Activated CD4-positive, CD25-positive, alpha-beta regulatory T cell treated with anti-CD3 and anti-CD28 coated beads, Interleukin-2, amount 50 U/mL, for 72 hours (primary cell): ENCODE measurements around the gene TTC12.

Experiments
- DNase-seq: peaks from one replicate; pipeline ENCODE4 v3.0.0; 2021

The TTC12 gene

DNA sequence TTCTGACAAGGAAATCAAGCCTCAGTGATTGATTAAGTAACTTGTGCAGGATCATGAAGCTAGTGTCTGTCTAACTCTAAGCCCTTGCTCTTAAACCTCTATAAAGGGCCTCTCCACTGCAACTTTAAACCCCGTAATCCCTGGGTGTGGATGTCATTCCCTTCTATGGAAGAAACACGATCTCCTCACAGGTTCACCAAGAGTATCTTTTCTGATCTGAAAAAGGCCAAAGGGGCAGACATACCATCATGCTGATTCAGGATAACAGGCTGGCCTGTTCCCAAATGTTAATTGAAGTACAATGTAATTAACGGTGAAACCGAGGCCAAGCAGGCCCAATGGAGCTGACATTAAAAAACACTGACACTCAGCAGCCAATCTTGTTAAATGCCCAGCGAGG lies 17.1 kb downstream of the TTC12 start:
- no peak for DNase-seq

DNA sequence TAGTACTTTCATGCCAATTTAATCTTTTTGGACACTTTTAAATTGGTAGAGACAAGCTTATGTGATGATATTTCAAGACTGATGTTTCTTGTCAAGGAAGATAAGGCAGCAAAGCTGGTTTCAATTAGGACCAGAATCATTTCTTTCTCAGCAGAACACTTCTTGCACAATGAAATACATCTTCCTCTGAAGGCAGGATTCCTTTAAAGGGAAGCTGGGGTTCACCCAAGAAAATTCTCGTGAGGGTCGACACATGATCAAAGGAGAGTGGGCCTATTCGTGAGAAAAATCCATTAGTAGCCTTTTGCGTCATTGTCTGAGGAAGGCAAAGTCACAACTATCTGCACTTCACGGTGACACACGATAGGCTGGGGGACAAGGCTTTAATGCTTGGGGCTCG lies 17.6 kb downstream of the TTC12 start:
- DNase-seq, result no peak

DNA sequence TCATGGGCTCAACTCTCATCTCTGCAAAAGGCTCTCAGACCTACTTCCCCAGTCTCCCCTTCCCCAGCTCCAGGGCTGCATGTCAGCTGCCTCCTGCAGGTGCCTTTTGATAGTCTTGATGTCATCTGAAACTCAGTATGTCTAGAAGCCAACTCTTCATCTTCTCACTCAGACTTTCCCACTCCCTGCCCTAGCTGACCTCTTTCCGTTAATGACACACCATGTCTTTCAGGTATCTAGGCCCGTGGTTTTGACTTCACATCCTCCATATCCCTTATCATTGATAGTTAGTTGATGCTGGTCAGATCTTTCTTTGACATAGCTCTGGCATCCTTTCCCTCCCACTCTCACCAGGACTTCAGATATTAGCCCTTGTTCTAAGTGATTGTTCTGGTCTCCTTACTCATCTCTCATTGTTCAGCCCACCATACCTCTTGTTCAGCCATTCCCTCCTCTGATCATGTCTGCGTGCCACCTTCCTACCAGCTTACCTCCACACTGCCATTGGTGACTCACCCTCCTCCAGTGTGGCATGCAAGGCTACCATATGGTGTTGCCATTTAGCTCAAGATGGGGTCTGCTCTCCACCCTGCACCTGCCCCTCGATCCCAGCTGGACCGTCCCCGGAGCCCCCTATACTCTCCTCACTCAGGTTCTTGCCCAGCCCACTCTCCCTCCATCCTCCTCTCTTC lies 18.4 kb downstream of the TTC12 start:
- no peak for DNase-seq

DNA sequence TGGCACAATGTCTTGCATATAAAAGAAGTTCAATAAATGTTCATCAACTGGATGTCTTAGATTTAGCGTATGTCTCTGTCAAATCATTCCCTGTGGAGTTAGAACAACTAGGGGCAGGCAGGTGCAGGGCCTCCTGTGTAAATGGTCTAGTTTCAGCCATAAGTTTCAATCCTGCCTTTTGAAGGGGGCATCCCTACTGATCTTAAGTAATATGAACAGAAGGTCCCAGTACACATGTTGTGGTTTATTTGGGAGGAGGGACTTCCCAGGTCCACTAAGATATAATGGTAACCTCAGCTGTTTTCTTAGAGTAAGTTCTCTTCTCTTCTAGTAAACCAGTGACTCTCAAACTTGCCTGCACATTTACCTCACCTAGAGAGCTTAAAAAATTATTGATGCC lies 19.8 kb downstream of the TTC12 start:
- DNase-seq, result no peak

DNA sequence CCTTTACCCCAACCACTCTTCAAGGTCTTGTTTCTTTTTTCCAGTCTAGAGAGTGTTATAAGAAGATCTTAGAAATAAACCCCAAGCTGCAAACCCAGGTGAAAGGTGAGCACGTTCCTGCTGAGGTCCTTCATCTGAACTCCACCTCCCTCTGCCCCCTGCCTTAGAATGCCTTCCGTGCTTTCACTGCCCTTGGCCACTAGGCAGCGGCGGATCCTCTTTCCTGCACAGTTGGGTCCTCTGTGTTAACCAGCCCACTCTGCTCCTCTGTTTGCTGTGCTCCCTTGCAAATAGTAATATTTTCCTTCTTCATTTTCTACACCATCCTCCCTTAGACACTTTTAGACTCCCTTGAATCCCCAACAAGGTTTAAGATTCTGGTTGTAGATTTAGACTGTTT lies 24.3 kb downstream of the TTC12 start:
- no peak for DNase-seq

DNA sequence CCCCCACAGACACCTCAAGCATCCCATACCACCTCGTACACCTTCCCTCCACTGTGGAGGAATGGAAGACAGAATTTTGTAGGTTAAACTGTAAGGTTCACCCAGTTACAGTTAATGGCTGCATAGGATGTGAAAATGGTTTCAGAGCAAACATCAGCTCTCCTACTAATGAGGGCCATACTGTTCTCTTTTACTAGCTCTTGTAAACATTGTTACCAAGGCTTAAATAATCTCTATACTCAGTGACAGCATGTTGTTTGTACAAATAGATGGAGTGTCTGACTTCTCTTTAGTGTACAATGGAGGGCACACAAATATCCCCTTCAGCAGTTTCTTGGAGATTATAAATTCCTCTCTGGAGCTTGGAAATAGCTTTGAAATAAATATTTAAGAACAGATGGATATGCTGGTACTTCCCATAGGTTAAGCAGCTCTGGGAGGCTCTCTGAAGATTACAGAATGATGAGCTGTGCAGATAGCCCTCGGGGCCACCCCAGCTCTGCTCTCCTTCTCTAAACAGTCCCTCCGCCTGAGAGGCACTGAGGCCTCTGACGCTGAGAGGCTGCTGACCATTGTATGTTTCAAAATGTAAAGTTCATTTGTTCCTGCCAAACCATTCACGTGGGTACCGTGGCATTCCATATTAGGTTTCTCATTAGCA lies 25.7 kb downstream of the TTC12 start:
- DNase-seq, result no peak

DNA sequence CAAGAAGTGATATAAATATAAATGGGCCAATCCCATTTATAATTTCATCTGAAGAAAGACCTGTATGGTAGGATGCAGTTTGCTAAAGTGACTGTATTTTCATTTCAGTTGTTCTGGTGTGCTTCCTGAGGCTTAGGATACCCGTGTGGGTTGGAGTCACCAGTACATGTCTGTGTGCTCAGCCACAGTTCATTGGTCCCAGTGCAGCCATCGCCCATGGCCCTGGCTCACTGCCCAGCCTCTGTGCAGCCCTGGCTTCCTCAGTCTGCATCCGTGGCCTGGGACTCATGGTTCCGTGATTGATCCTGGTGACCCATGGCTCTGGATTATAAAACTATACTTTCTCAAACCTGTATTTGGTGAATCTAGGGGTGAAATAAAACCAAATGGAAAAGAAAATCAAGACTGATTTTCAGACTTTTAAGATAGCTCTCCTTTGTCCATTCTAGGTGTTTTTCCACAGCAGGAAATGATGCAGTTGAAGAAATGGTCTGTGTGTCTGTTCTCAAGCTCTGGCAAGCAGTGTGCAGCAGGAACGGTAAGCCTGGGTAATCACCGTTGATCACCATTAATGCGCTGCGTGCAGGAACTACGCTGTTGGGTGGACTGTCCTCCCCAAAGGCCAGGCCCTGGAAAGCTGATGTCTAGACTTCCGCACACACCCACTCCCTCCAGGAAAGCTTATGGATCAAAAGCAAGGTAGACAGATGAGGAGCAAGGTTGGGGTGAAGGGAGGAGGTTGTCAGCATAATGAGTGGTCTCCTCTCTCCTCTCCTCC lies 27.2 kb downstream of the TTC12 start:
- DNase-seq, result no peak

DNA sequence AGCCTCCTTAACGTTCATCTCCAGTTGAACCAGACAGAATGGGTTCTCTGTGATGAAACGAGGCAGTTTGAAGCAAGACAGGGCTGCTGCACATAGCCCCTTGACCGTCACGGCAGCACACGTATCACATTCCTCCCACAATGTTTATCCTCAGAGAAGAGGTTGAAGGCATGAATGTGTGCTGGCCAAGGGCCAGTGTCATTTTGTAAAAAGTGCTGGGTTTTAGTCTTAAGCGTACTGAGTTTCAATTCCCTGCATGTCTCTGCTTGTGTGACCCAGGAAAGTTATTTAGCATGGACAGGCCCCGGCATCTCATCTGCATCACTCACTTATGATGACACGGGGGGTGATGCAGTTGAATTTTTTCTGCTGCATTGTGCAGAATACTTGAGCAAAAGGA lies 31.6 kb downstream of the TTC12 start:
- no peak for DNase-seq

DNA sequence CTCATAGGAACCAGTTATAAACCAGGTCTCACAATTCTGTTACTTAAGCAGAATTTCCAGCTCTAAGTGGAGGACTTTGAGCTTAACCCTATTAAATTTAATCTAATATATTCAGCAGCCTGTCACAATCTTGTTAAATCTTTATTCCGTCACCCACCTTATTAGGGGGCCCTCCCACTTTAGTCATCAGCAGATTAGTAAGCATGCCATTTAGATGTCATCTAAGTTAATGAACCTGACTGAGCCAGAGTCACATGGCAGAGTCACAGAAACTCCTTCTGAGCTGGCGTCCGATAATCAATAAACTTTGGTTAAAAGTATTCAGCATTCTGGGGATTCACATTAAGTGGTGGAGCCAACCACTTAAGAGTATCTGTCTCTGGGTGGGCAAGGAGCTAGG lies 35.1 kb downstream of the TTC12 start:
- no peak for DNase-seq

DNA sequence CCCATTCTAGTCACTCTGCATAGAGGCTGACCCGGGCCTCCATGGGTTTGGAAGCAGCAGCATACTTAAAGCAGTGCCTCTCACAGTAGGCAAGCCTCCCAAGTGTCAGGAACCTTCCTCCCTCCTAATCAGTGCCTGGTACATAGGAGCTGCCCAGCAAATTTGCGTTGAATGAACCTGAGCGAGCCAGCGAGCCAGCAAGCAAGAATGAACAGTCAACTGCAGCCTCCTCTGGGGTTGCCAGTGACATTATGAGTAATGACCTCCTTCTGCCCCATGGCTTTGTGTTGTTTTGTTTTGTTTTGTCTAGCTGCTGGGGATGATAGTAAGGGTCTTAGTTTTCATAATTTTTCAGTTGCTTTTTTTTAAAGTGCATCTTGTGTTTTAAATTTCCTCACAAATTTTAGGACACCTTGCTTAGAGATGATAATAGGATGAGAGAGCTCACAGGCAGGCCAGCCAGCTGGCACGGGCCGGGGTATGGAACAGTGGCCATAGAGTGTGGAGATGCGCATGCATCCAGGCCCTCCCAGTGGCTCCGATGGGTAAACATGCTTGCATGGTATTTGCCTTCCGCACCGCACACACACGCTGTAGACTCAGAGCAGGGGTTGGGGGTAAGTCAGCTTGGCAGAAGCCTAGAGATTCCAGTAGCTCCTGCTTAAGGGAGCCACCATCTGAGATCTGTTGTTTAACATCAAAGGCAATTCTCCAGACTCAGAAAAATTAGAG lies 36.1 kb downstream of the TTC12 start:
- no peak for DNase-seq

DNA sequence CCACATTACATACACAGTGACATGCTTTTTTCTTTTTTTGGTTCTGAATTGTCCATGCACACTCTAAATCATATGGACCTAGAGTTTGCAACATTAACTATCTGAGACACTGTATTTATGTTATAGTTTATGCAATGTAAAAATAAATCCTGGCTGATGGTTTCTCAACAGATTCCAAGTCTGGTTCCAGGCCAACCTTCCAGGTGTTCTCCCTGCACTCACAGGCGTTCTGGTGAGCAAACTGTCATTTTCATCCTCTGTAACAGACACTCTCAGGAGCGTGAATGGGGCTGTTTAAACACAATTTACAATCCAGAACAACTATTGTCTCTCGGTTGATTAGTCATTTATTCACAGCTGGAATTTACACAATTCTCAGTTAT lies 36.7 kb downstream of the TTC12 start:
- no peak for DNase-seq

DNA sequence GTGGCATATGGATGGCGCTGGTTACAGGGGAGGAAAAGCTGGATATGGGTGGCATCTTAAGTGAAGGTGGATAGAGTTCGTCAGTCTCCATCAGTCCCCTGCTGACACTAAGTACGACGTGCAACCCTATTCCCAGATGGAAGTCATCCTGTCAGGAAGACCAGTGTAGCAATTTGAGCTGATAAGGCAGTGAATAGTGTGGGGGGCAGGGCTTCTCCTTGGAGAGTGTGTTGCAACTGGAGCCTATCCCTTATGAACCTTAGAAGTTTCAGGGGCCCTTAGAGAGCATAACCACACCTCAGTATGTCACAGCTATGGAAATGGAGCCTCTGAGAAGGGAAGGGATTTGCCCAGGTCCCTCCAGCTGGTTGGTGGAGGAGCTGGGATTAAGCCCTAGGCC lies 37.1 kb downstream of the TTC12 start:
- no peak for DNase-seq

DNA sequence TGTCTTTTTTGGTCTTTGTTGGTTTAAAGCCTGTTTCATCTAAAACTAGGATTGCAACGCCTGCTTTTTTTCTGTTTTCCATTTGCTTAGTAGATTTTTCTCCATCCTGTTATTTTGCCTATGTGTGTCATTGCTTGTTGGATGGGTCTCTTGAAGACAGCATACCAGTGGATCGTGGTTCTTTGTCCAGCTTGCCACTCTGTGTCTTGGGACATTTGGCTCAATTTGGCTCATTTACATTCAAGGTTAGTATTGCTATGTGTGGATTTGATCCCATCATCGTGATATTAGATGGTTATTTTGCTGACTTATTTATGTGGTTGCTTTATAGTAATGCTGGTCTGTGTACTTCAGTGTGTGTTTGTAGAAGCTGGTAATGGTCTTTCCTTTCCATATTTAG lies 41.8 kb downstream of the TTC12 start:
- DNase-seq, result no peak

DNA sequence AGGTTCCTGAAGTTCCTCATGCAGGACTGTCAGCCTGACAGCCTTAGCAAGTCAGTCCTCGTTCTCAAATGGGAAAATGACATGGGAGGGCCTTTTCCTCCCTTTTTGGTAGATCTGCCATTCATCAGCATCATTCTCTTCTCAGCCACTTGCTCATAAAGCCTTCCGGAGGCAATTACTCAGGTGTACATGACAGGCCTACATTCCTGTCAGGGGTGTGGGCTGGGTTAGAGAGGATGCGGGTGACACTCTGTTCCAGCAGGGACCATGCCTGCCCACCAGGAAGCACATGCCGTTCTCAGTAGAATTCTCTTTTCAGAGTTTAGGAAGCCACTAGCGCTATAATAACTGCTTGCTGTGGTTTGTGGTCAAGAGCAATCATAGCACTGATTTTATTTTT lies 49.0 kb downstream of the TTC12 start:
- DNase-seq, result no peak

DNA sequence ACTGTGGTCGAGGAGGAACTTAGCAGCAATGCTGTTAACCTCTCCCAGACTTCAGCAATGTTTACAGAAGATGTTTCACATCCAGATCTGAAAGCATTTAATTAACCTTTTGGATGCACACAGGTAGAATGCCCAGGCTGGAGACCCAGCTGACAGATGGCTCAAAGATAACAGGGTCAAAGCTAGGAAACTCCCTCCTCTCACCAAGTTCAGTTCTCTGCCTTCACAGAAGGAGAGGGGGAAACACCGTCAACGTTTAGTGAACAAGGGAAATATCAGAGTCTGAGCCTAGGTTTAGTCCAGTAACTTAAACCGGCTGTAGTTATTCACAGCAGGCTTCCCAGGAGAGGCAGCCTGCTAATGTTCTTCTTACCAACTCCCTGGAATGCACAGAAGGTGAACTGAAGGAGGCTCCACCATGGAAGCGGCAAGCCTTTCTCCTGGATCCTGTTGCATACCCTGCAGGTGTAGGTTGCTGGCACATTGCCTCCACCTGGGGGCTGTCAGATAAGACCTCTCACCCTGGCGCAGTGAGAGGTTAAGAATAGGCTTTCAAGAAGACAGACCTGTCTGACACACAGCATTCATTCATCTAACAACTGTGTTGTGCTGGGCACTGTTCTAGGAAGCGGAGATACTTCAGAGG lies 49.7 kb downstream of the TTC12 start:
- no peak for DNase-seq

DNA sequence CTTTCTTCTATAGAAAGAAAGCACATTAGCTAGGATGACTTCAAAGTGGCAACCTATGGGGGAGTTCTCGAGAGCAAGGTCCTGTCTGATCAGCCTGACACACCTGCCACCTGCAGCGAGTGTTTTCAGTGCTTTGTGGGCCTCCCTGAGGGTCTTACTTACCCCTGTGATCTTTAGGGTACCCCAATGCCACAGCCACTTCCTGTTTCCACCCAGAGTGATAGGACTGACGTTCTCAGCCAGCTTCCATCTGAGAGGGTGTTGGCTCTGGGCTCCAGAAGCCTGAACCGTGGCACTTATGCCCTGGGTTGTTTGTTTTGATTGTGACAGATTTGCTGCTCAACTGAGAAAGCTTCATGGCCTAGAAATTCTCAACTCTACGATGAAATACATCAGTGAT lies 51.5 kb downstream of the TTC12 start:
- no peak for DNase-seq

DNA sequence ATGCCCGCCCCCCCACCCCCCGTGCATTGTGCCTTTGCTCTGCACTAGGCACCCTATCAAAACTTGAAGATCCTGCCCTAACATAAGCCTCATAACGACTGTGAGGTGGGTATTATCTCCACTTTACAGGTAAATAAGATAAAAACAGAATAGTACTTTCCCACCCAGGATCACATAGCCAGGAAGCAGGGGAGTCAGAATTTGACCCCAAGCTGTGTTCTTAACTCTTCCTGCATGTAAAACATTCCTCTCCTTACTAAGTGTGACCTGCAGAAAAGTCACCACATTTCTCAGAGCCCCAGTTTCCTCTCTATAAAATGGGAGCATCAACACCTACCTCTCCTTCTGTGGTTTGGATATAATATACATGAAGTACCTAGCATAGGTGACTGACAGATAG lies 55.0 kb downstream of the TTC12 start:
- no peak for DNase-seq

DNA sequence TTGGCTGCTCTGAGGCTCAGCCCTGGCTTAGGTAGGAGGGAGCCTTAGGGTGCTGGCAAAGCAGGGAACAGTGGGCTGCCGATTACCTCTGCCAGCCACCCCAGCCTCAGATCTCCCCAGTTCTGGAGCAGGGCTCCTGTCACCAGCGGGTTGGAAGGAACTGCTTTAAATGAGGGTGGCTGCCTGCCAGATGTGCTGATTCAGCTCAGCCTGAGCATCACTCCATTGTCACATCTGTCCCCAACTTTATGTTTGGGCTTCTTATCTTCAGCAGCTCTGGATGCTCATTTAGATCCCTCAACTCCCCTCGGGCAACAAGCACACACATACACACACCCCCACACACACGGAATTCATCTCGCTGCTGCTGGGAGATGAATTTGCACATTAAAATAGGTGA lies 56.3 kb downstream of the TTC12 start:
- DNase-seq, result no peak

DNA sequence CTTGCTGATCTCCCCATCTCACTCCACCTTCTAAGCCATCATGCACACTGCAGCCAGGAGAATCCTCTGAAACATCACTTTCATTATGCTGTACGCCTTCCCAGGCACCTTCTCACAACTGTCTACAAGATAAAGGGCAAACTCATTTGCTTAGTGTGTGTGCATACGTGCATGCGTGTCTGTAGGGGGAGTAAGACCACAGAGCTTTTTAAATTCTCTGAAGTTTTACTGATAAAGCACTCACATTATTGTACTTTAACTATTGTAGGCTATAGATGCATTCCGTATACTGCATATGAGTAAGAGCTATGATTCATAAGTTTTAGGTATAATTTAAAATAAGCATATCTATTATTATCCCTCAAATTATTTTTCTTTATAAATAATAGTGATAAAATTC lies 57.9 kb downstream of the TTC12 start:
- no peak for DNase-seq

DNA sequence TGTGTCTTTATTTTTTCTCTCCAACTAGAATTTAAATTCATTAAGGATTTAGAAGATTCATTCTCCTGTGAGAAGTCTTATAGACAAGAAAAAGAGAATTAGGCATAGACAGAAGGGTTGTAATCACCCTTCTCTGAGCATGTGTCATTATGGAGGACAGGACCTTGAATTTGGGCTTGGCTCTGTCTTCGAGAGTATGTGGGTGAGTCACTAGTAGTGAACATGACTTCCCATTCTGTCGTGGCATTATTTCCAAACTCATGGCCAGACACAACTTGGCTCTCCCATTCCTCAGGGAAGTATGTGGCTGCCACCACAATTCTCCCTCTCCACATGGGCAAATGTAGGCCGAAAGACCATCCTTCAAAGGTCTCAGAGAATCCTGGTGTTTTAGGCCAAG lies 58.9 kb downstream of the TTC12 start:
- DNase-seq, result no peak

DNA sequence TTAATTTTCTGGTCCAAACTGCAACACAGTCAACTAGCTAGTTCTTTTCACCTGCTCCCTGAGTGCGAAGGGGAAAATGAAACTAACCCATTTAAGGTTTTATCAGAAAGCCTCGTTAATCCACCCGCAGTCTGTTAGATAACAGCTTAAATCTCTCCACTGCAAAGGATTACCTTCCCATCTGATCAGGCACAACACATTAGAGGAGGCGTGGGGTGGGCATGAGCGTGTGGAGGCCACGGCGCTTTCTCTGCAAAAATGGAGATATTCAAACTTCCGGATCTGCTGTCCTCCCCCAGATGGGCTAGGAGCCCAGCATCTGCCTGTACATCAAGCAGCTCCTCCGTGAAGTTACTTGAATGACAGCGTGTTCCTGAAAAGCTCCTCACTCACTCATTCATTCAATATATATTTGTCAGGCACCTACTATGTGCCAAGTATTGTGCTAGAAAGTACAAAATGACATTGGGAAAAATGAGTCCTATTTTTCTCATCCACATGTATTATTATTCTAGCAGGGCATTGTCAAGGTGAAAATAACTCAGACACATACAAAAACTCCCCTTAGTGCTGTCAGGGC lies 59.7 kb downstream of the TTC12 start:
- DNase-seq, result no peak

DNA sequence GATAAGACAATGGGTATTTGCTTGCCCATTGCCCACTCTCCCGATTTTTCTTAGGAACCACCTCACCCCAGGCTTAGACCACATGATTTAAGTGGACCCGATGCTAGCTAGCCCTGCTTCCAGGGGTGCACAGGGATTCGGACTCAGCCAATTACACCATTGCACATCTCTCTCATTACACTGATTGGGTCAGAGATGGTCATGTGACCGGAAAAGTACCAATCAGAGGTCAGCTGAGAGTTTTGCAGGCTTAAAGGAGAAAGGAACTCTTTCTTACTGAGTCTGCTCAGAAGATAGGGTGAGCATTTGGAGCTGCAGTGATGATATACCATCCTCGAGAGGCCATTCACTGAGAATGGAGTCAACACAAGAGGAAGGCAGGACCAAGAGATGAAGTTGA lies 61.0 kb downstream of the TTC12 start:
- DNase-seq, result no peak

DNA sequence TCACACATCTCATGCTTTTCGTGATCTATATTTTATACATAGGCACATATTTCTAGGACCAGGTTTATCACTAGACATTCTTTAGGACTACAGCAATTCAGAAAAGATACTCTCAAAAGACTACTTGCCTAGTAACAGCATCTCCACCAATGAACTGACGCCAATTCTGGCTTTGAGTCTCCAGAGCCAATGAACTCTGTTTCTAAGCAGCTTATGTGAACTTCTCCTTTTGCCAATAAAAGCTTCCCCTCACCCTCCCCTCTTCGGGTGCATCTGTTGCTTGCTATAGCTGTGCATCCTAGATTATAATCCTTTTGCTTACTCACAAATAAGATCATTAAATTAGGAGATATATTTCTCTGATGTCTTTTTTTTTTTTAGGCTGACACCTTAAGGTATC lies 61.8 kb downstream of the TTC12 start:
- DNase-seq, result no peak
